CD14-positive monocyte (primary cell): ENCODE data around the gene RBMS3. TPM values are rescaled to one million over a fixed set of nuclear protein-coding genes. Genes with fewer than 3 reads are reported as not detected.

Experiments used
- DNase-seq, 3 donors: peaks; one replicate each; pipeline ENCODE4 v3.0.0-alpha.2; 2011 to 2022
- H2AFZ ChIP-seq: 2 replicates; pipeline ENCODE4 v1.6.0; 2012; ENCODE audit warnings: mild to moderate bottlenecking, low read depth, low read length, inconsistent platforms; ENCODE audit not compliant: insufficient read depth, poor library complexity, severe bottlenecking
- H3K27ac ChIP-seq, 2 donors: 1 replicate in 1 of 2; 2 replicates in 1 of 2; pipeline ENCODE4 v1.5.1; 2012 to 2013; ENCODE audit warnings: low read length in 2 of 2, control low read depth in 1 of 2, inconsistent platforms in 1 of 2, low read depth in 1 of 2, mild to moderate bottlenecking in 1 of 2
- H3K27me3 ChIP-seq, 2 donors: one replicate each; pipeline versions ENCODE4 v1.6.0 to v1.6.1; 2011 to 2013; ENCODE audit warnings: low read length in 2 of 2; ENCODE audit not compliant: control insufficient read depth in 2 of 2, insufficient read depth in 2 of 2
- H3K36me3 ChIP-seq, 2 donors: replicated peaks in 1 of 2; 1 replicate in 1 of 2; 2 replicates in 1 of 2; pipeline versions ENCODE4 v1.5.1 to v1.6.1; 2012 to 2013; ENCODE audit warnings: low read length in 2 of 2, control low read depth in 1 of 2, inconsistent platforms in 1 of 2, mild to moderate bottlenecking in 1 of 2; ENCODE audit not compliant: insufficient read depth in 2 of 2, control insufficient read depth in 1 of 2
- H3K4me1 ChIP-seq, 2 donors: 1 replicate in 1 of 2; 2 replicates in 1 of 2; pipeline versions ENCODE4 v1.5.1 to v1.6.1; 2012 to 2013; ENCODE audit warnings: low read length in 2 of 2, control low read depth in 1 of 2, inconsistent platforms in 1 of 2, mild to moderate bottlenecking in 1 of 2, moderate library complexity in 1 of 2; ENCODE audit not compliant: insufficient read depth in 2 of 2, control insufficient read depth in 1 of 2
- H3K4me2 ChIP-seq: replicated peaks from 2 replicates; pipeline ENCODE3; 2012; ENCODE audit warnings: low read length, moderate library complexity, mild to moderate bottlenecking; ENCODE audit not compliant: poor library complexity, severe bottlenecking; ENCODE audit errors: extremely low read depth
- H3K4me3 ChIP-seq, 3 experiments: fragments of 200-600 bp in 1 of 3; sonication (generic) in 1 of 3; replicated peaks in 1 of 3; 1 replicate in 2 of 3; 2 replicates in 1 of 3; pipeline ENCODE4 v1.5.1; 2011 to 2013; ENCODE audit warnings: low read length in 3 of 3, mild to moderate bottlenecking in 3 of 3, control low read depth in 2 of 3, low read depth in 2 of 3, inconsistent platforms in 1 of 3, moderate library complexity in 1 of 3
- H3K79me2 ChIP-seq: 2 replicates; pipeline ENCODE4 v1.6.0; 2012; ENCODE audit warnings: mild to moderate bottlenecking, control low read depth, inconsistent platforms, low read length, moderate library complexity; ENCODE audit not compliant: insufficient read depth
- H3K9ac ChIP-seq: 2 replicates; pipeline ENCODE4 v1.6.0; 2017; ENCODE audit warnings: low read length, mild to moderate bottlenecking; ENCODE audit not compliant: insufficient read depth, poor library complexity, severe bottlenecking
- H3K9me3 ChIP-seq, 2 donors: replicated peaks in 1 of 2; 1 replicate in 1 of 2; 2 replicates in 1 of 2; pipeline versions ENCODE4 v1.5.1 to v1.6.1; 2012 to 2013; ENCODE audit warnings: low read length in 2 of 2, control low read depth in 1 of 2; ENCODE audit not compliant: control insufficient read depth in 1 of 2, insufficient read depth in 1 of 2
- H4K20me1 ChIP-seq: 2 replicates; pipeline ENCODE4 v1.6.0; 2012; ENCODE audit warnings: mild to moderate bottlenecking, low read length, control low read depth, moderate library complexity; ENCODE audit not compliant: insufficient read depth
- H3K27ac Mint-ChIP-seq, 7 donors: one replicate each; pipeline ENCODE4 v1.8.0; 2020; ENCODE audit warnings: mild to moderate bottlenecking in 7 of 7, mixed read lengths in 7 of 7, moderate library complexity in 6 of 7, inconsistent platforms in 2 of 7
- H3K27me3 Mint-ChIP-seq, 3 donors: one replicate each; pipeline ENCODE4 v1.8.0; 2021 to 2022; ENCODE audit warnings: low read depth in 3 of 3, mild to moderate bottlenecking in 3 of 3, mixed read lengths in 3 of 3, moderate library complexity in 3 of 3, inconsistent platforms in 1 of 3
- H3K36me3 Mint-ChIP-seq, 2 donors: one replicate each; pipeline ENCODE4 v1.8.0; 2020; ENCODE audit warnings: mixed read lengths in 2 of 2, inconsistent platforms in 1 of 2, mild to moderate bottlenecking in 1 of 2
- H3K4me1 Mint-ChIP-seq: one replicate; pipeline ENCODE4 v1.8.0; 2020; ENCODE audit warnings: mild to moderate bottlenecking, mixed read lengths
- H3K4me3 Mint-ChIP-seq, 2 donors: one replicate each; pipeline ENCODE4 v1.8.0; 2020; ENCODE audit warnings: mild to moderate bottlenecking in 2 of 2, mixed read lengths in 2 of 2, moderate library complexity in 1 of 2
- H3K9me3 Mint-ChIP-seq, 7 donors: one replicate each; pipeline ENCODE4 v1.8.0; 2020 to 2022; ENCODE audit warnings: mixed read lengths in 7 of 7, mild to moderate bottlenecking in 6 of 7, moderate library complexity in 6 of 7, inconsistent platforms in 2 of 7
- CTCF ChIP-seq: fragments of 200-600 bp; IDR thresholded peaks from one replicate; pipeline ENCODE4 v1.8.0; 2022; ENCODE audit warnings: antibody characterized with exemption, mild to moderate bottlenecking
- WGBS: methylation state at CpG from one replicate; pipeline ENCODE4 v1.1.5; 2013; ENCODE audit warnings: missing lambda C conversion rate; ENCODE audit not compliant: insufficient coverage; 5-methylcytosine and 5-hydroxymethylcytosine counted together
- intact Hi-C, 2 donors: fragments of 100-400 bp; cut with micrococcal nuclease; formaldehyde crosslinking; loops; one replicate each; pipeline versions ENCODE4 v1.15.0 to v1.15.1; 2023
- polyA plus RNA-seq, 3 donors: library from polyadenylated mRNA; depleted of rRNA in 1 of 3; unstranded in 2 of 3; stranded (reverse) in 1 of 3; fragments of 300-500 nt in 2 of 3; fragments of >200 nt in 1 of 3; fragmentation: Illumina TruSeq in 2 of 3; gene quantifications; 1 replicate in 2 of 3; 2 replicates in 1 of 3; pipeline ENCODE4 v1.2.3, GENCODE V29; 2012 to 2021

Gene RBMS3
- polyA plus RNA-seq, 3 donors = not detected

GRCh38 chr3:29644956-29645636 lies 364.2 kb downstream of the RBMS3 start:
- Mint-ChIP-seq H3K27me3 (peaks cover 4 to 15% (median 5%) of the 10 kb centered on the region in 3 donors), H3K4me3 (no peak overlapping the region), H3K27ac (no peak overlapping the region), H3K9me3 (peaks cover 0 to 3% (median 0%) of the 10 kb centered on the region in 7 donors), H3K4me1 (peaks cover 4% of the 10 kb centered on the region), H3K36me3 (no peaks in the 10 kb centered on the region)
- H3K79me2 ChIP-seq = no peaks in the 10 kb centered on the region
- H3K9me3 ChIP-seq = no peaks in the 10 kb centered on the region
- no peak overlapping the region for H2AFZ ChIP-seq
- DNase-seq = no peak
- TF ChIP-seq CTCF = no peak
- intact Hi-C loops = no loop called here
- H3K4me1 ChIP-seq = peaks cover 4 to 9% of the 10 kb centered on the region in 2 donors
- H3K4me3 ChIP-seq = no peak overlapping the region
- WGBS = no CpG with 5 or more reads among the region's 3 CpGs
- H4K20me1 ChIP-seq = no peaks in the 10 kb centered on the region
- peaks cover 2 to 37% of the 10 kb centered on the region in 2 donors for H3K27me3 ChIP-seq
- H3K4me2 ChIP-seq = no peak overlapping the region
- no peaks in the 10 kb centered on the region for H3K36me3 ChIP-seq
- H3K27ac ChIP-seq = no peak overlapping the region
- H3K9ac ChIP-seq = no peak overlapping the region

GRCh38 chr3:29646043-29646442 lies 365.2 kb downstream of the RBMS3 start:
- no peaks in the 10 kb centered on the region for H4K20me1 ChIP-seq
- no peaks in the 10 kb centered on the region for H3K36me3 Mint-ChIP-seq
- H3K4me2 ChIP-seq = no peak overlapping the region
- WGBS = no CpG with 5 or more reads among the region's 1 CpG
- no peaks in the 10 kb centered on the region for H3K36me3 ChIP-seq
- peaks cover 0 to 3% (median 0%) of the 10 kb centered on the region in 7 donors for H3K9me3 Mint-ChIP-seq
- H3K79me2 ChIP-seq = no peaks in the 10 kb centered on the region
- DNase-seq = no peak
- peaks cover 8% of the 10 kb centered on the region for H3K4me1 Mint-ChIP-seq
- no peak overlapping the region for H2AFZ ChIP-seq
- H3K27ac ChIP-seq = no peak overlapping the region
- no peak overlapping the region for H3K4me3 ChIP-seq
- no peaks in the 10 kb centered on the region for H3K9me3 ChIP-seq
- TF ChIP-seq CTCF = no peak
- H3K27me3 Mint-ChIP-seq = peaks cover 4 to 15% (median 5%) of the 10 kb centered on the region in 3 donors
- peaks cover 2 to 40% of the 10 kb centered on the region in 2 donors for H3K27me3 ChIP-seq
- no peak overlapping the region for H3K4me3 Mint-ChIP-seq
- H3K4me1 ChIP-seq = peaks cover 9 to 13% of the 10 kb centered on the region in 2 donors
- intact Hi-C loops = no loop called here
- no peak overlapping the region for H3K9ac ChIP-seq
- H3K27ac Mint-ChIP-seq = no peak overlapping the region
